Hepatocyte (in vitro differentiated cells): ENCODE data around the gene SLFNL1. TPM values are rescaled to one million over a fixed set of nuclear protein-coding genes. Genes with fewer than 3 reads are reported as not detected.

ENCODE experiments used
- DNase-seq: peaks from one replicate; pipeline ENCODE4 v3.0.0-alpha.2; 2016; ENCODE audit warnings: low spot score
- H2AFZ ChIP-seq: fragments of 200-600 bp; sonication (generic); 2 replicates; pipeline ENCODE4 v1.6.0; 2016; ENCODE audit warnings: antibody characterized with exemption, mild to moderate bottlenecking
- H3K27ac ChIP-seq: fragments of 200-600 bp; sonication (generic); 2 replicates; pipeline ENCODE4 v1.5.1; 2016; ENCODE audit warnings: mild to moderate bottlenecking
- H3K27me3 ChIP-seq: fragments of 200-600 bp; sonication (generic); 2 replicates; pipeline ENCODE4 v1.6.1; 2016
- H3K36me3 ChIP-seq: fragments of 200-600 bp; sonication (generic); replicated peaks from 2 replicates; pipeline ENCODE4 v1.5.1; 2016; ENCODE audit warnings: low read depth; ENCODE audit not compliant: insufficient read depth
- H3K4me1 ChIP-seq: fragments of 200-600 bp; sonication (generic); 2 replicates; pipeline ENCODE4 v1.5.1; 2016; ENCODE audit warnings: mild to moderate bottlenecking, moderate library complexity; ENCODE audit not compliant: insufficient read depth
- H3K4me2 ChIP-seq: fragments of 200-600 bp; sonication (generic); 2 replicates; pipeline ENCODE4 v1.6.0; 2016
- H3K4me3 ChIP-seq: fragments of 200-600 bp; sonication (generic); 2 replicates; pipeline ENCODE4 v1.5.1; 2016; ENCODE audit warnings: mild to moderate bottlenecking
- H3K79me2 ChIP-seq: fragments of 200-600 bp; sonication (generic); 2 replicates; pipeline ENCODE4 v1.6.0; 2017; ENCODE audit warnings: mild to moderate bottlenecking
- H3K9me2 ChIP-seq: fragments of 200-600 bp; sonication (generic); replicated peaks from 2 replicates; pipeline ENCODE4 v1.6.0; 2017; ENCODE audit warnings: mild to moderate bottlenecking; ENCODE audit not compliant: insufficient read depth
- H3K9me3 ChIP-seq: fragments of 200-600 bp; sonication (generic); 2 replicates; pipeline ENCODE4 v1.5.1; 2016; ENCODE audit warnings: low read depth, mild to moderate bottlenecking
- H4K20me1 ChIP-seq: fragments of 200-600 bp; sonication (generic); 2 replicates; pipeline ENCODE4 v1.6.0; 2016; ENCODE audit warnings: mild to moderate bottlenecking; ENCODE audit not compliant: insufficient read depth, poor library complexity, severe bottlenecking
- EZH2 ChIP-seq: fragments of 200-600 bp; sonication (generic); IDR thresholded peaks from 2 replicates; pipeline ENCODE4 v1.6.1; 2016; ENCODE audit warnings: antibody characterized with exemption, mild to moderate bottlenecking, borderline replicate concordance
- EZH2phosphoT487 ChIP-seq: fragments of 200-600 bp; sonication (generic); IDR thresholded peaks from one replicate; pipeline ENCODE4 v1.6.1; 2018; ENCODE audit warnings: antibody characterized with exemption, mild to moderate bottlenecking, low read depth, moderate library complexity; ENCODE audit not compliant: unreplicated experiment, severe bottlenecking
- WGBS: methylation state at CpG from one replicate; pipeline ENCODE4 v1.1.6; 2016; ENCODE audit warnings: low lambda C conversion rate; ENCODE audit errors: missing lambda C conversion rate; 5-methylcytosine and 5-hydroxymethylcytosine counted together
- polyA plus RNA-seq: library from polyadenylated mRNA; unstranded; fragments of >200 nt; fragmentation: Nextera tagmentation; extraction: Ambion mirVana; gene quantifications from 2 replicates; pipeline ENCODE4 v1.2.1, GENCODE V29; 2016
- total RNA-seq: library from RNA; depleted of rRNA; stranded (reverse); fragments of >200 nt; gene quantifications from 2 replicates; pipeline ENCODE4 v1.2.3, GENCODE V29; 2014
- TF ChIP-seq, protein P1 (sequence below): fragments of 200-600 bp; sonication (generic); IDR thresholded peaks from 2 replicates; pipeline ENCODE4 v1.5.1; 2016; ENCODE audit warnings: antibody characterized with exemption, mild to moderate bottlenecking; ENCODE audit not compliant: poor library complexity

SLFNL1 gene
- total and polyA plus RNA-seq, 2 experiments from 2014 or later, result 0.18 to 0.27 TPM

DNA sequence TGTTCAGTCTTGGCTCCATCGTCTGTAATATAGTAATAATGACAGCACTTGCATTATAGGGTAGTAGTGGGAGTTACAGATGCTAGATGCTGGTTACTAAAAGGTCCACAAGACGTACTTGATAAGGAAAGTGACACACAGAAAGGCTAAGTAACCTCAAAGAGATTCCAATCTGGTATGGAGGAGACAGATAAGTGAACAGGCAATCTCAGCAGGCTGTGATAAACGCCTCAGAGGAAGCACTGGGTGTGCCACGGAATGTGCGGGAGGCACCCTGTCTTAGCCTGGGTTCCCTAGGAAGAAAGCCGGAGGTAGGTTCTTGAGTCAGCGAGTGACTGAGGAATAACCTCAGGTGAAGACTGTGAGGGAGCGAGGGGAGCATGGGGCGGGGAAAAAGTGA lies 46.6 kb downstream of the SLFNL1 start:
- Histone ChIP-seq H4K20me1 (no peaks in the 10 kb centered on the region), H3K36me3 (no peaks in the 10 kb centered on the region), H3K4me2 (no peak overlapping the region), H3K4me1 (no peaks in the 10 kb centered on the region), H3K4me3 (no peak overlapping the region), H3K79me2 (no peaks in the 10 kb centered on the region), H3K9me2 (no peaks in the 10 kb centered on the region), H3K27me3 (no peaks in the 10 kb centered on the region), H3K27ac (no peak overlapping the region), H3K9me3 (no peaks in the 10 kb centered on the region), H2AFZ (no peak overlapping the region)
- WGBS, result 64% methylated on average over 9 of the region's 9 CpGs
- TF ChIP-seq EZH2 (no peak), EZH2phosphoT487 (no peak)
- TF ChIP-seq, protein P1, sequence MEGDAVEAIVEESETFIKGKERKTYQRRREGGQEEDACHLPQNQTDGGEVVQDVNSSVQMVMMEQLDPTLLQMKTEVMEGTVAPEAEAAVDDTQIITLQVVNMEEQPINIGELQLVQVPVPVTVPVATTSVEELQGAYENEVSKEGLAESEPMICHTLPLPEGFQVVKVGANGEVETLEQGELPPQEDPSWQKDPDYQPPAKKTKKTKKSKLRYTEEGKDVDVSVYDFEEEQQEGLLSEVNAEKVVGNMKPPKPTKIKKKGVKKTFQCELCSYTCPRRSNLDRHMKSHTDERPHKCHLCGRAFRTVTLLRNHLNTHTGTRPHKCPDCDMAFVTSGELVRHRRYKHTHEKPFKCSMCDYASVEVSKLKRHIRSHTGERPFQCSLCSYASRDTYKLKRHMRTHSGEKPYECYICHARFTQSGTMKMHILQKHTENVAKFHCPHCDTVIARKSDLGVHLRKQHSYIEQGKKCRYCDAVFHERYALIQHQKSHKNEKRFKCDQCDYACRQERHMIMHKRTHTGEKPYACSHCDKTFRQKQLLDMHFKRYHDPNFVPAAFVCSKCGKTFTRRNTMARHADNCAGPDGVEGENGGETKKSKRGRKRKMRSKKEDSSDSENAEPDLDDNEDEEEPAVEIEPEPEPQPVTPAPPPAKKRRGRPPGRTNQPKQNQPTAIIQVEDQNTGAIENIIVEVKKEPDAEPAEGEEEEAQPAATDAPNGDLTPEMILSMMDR, result no peak
- DNase-seq, result no peak

- H3K27me3 ChIP-seq, result no peaks in the 10 kb centered on the region
- no peak overlapping the region for H3K4me2 ChIP-seq
- H3K9me2 ChIP-seq, result no peaks in the 10 kb centered on the region
- no peaks in the 10 kb centered on the region for H4K20me1 ChIP-seq
- no peak for TF ChIP-seq EZH2phosphoT487
- TF ChIP-seq, protein P1, result no peak
- TF ChIP-seq EZH2, result no peak
- no peaks in the 10 kb centered on the region for H3K9me3 ChIP-seq
- H3K36me3 ChIP-seq, result no peaks in the 10 kb centered on the region
- WGBS, result 85% methylated on average over 2 of the region's 2 CpGs
- no peaks in the 10 kb centered on the region for H3K4me1 ChIP-seq
- H2AFZ ChIP-seq, result no peak overlapping the region
- DNase-seq, result no peak
- no peak overlapping the region for H3K27ac ChIP-seq
- no peak overlapping the region for H3K4me3 ChIP-seq
- H3K79me2 ChIP-seq, result no peaks in the 10 kb centered on the region
Measured at GRCh38 chr1:40973912-40974311, 47.6 kb downstream of the SLFNL1 start.

DNA sequence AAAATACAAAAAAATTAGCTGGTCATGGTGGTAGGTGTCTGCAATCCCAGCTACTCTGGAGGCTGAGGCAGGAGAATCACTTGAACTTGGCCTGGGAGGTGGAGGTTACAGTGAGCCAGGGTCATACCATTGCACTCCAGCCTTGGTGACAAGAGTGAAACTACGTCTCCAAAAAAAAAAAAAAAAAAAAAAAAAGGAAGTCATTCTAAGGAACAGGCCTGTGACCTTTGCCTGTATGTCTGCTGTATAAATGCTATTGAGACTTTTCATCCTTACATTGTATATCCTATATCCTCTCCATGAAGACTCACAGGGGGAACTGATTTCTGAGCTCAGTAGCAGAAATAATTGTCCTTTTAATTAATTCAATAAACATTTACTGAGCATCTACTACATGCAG lies 49.6 kb downstream of the SLFNL1 start:
- Histone ChIP-seq H4K20me1 (no peaks in the 10 kb centered on the region), H3K4me1 (no peaks in the 10 kb centered on the region), H2AFZ (no peak overlapping the region), H3K27me3 (no peaks in the 10 kb centered on the region), H3K27ac (no peak overlapping the region), H3K79me2 (no peaks in the 10 kb centered on the region), H3K4me3 (no peak overlapping the region), H3K9me2 (no peaks in the 10 kb centered on the region), H3K4me2 (no peak overlapping the region), H3K9me3 (no peaks in the 10 kb centered on the region), H3K36me3 (no peaks in the 10 kb centered on the region)
- 100% methylated on average over 1 of the region's 1 CpG for WGBS
- TF ChIP-seq EZH2 (no peak), EZH2phosphoT487 (no peak)
- TF ChIP-seq, protein P1, result no peak
- DNase-seq, result no peak

GRCh38 chr1:40969445-40969844 lies 52.1 kb downstream of the SLFNL1 start:
- TF ChIP-seq EZH2, result no peak
- no peak for TF ChIP-seq EZH2phosphoT487
- TF ChIP-seq, protein P1, result no peak
- no peak for DNase-seq
- Histone ChIP-seq H3K9me3 (no peaks in the 10 kb centered on the region), H3K4me2 (no peak overlapping the region), H3K36me3 (no peaks in the 10 kb centered on the region), H3K4me1 (no peaks in the 10 kb centered on the region), H3K27ac (no peak overlapping the region), H3K79me2 (no peaks in the 10 kb centered on the region), H3K9me2 (no peaks in the 10 kb centered on the region), H2AFZ (no peak overlapping the region), H4K20me1 (no peaks in the 10 kb centered on the region), H3K27me3 (no peaks in the 10 kb centered on the region), H3K4me3 (no peak overlapping the region)
- WGBS, result 94% methylated on average over 6 of the region's 6 CpGs
